ENCODE results near the gene EML4. TPM values are rescaled to one million over a fixed set of nuclear protein-coding genes. Genes with fewer than 3 reads are reported as not detected.

EML4 gene
- total and polyA plus RNA-seq, 2 of the 13 experiments (the other 11 are each of a cell fraction or from before 2014, with no cell fraction given): 243 to 476 TPM

GRCh38 chr2:42169100-42169873 is at the start of gene EML4 (continued):
- TF ChIP-seq MNT (IDR thresholded peaks at IDR 0.05): peak; percentile 73
- TF ChIP-seq MTA1 (CRISPR knock-in tag; IDR thresholded peaks at IDR 0.05; ENCODE audit: borderline replicate concordance): peak; percentile 14; the same call in 1 of the 2 replicates
- TF ChIP-seq FOSL2 (CRISPR knock-in tag; IDR thresholded peaks at IDR 0.05): no peak; the same call in none of the 2 replicates
- TF ChIP-seq IKZF4 (CRISPR knock-in tag; IDR thresholded peaks at IDR 0.05; ENCODE audit: borderline replicate concordance, low read depth, not compliant biosample characterization): peak; percentile 93
- 0 out of 2 replicates have a peak, but pooled peaks have one; percentile 20 for TF ChIP-seq ZNF660 (CRISPR knock-in tag; IDR thresholded peaks at IDR 0.05; ENCODE audit: borderline replicate concordance, low read depth)
- TF ChIP-seq LCORL (IDR thresholded peaks at IDR 0.05): no peak
- no peak; the same call in 1 of the 2 replicates for TF ChIP-seq LCORL (CRISPR knock-in tag; IDR thresholded peaks at IDR 0.05)
- peak; percentile 87; the same call in 1 of the 2 replicates for TF ChIP-seq ZNF235 (CRISPR knock-in tag; IDR thresholded peaks at IDR 0.05; ENCODE audit: borderline replicate concordance)
- TF ChIP-seq DPF2 (CRISPR knock-in tag; IDR thresholded peaks at IDR 0.05; ENCODE audit: borderline replicate concordance, low read depth): no peak
- TF ChIP-seq ZNF256 (CRISPR knock-in tag; conservative IDR thresholded peaks at IDR 0.05): peak; percentile 77; the same call in 1 of the 2 replicates
- TF ChIP-seq HNRNPLL (IDR thresholded peaks at IDR 0.05; ENCODE audit: low read depth, low read length, poor library complexity, severe bottlenecking): peak; percentile 86
- no peak for TF ChIP-seq GPBP1L1 (CRISPR knock-in tag; IDR thresholded peaks at IDR 0.05)
- no peak; the same call in 1 of the 2 replicates for TF ChIP-seq TRAFD1 (CRISPR knock-in tag; IDR thresholded peaks at IDR 0.05; ENCODE audit: borderline replicate concordance)
- 0 out of 2 replicates have a peak, but pooled peaks have one; percentile 51 for TF ChIP-seq FOXJ3 (CRISPR knock-in tag; IDR thresholded peaks at IDR 0.05; ENCODE audit: borderline replicate concordance)
- no peak for TF ChIP-seq NCOR1 (IDR thresholded peaks at IDR 0.05; ENCODE audit: borderline replicate concordance, low read length)
- TF ChIP-seq PCBP1 (IDR thresholded peaks at IDR 0.05; ENCODE audit: borderline replicate concordance, low read depth, low read length): peak; percentile 82; the same call in 1 of the 2 replicates
- peak; percentile 79 for TF ChIP-seq PAF1 (CRISPR knock-in tag; IDR thresholded peaks at IDR 0.05)
- TF ChIP-seq NR2C2 (CRISPR knock-in tag; IDR thresholded peaks at IDR 0.05; ENCODE audit: borderline replicate concordance): no peak; the same call in none of the 2 replicates
- peak; percentile 42; the same call in 1 of the 2 replicates for TF ChIP-seq DNMT3B (CRISPR knock-in tag; conservative IDR thresholded peaks at IDR 0.05)
- TF ChIP-seq FOXC1 (CRISPR knock-in tag; IDR thresholded peaks at IDR 0.05; ENCODE audit: borderline replicate concordance): peak; percentile 12; the same call in 1 of the 2 replicates
- TF ChIP-seq PLSCR1 (CRISPR knock-in tag; IDR thresholded peaks at IDR 0.05; ENCODE audit: borderline replicate concordance): no peak; the same call in 1 of the 2 replicates
- TF ChIP-seq FOXP1 (IDR thresholded peaks at IDR 0.05): no peak
- no peak for TF ChIP-seq FOXP1 (CRISPR knock-in tag; IDR thresholded peaks at IDR 0.05)
- peak; percentile 83 for TF ChIP-seq NFKB2 (CRISPR knock-in tag; IDR thresholded peaks at IDR 0.05; ENCODE audit: borderline replicate concordance)

Data from HepG2 (cell line).